ENCODE results near the gene GNA12. TPM values are rescaled to one million over a fixed set of nuclear protein-coding genes. Genes with fewer than 3 reads are reported as not detected.
A peak's percentile ranks its signal among the peaks of the same experiment; 100 is the strongest.
"Not testable (repeated sequence)": the region's sequence is repeated elsewhere in the genome, so short reads cannot be mapped to it uniquely, and the experiment has no call there.

The GNA12 gene
- total RNA-seq, 2 experiments from 2014 or later, result 19.5 to 22.6 TPM

GRCh38 chr7:2864204-2864985 lies 20.3 kb upstream of the GNA12 start:
- Mint-ChIP-seq H3K4me1 (peaks cover 34% of the 10 kb centered on the region), H3K4me3 (peak overlapping the region; percentile 66), H3K27ac (peak overlapping the region; percentile 95), H3K9me3 (ENCODE audit: low read depth) (no peaks in the 10 kb centered on the region), H3K36me3 (ENCODE audit: low read depth) (no peaks in the 10 kb centered on the region), H3K27me3 (no peaks in the 10 kb centered on the region)
- ChIA-PET POLR2A (no interaction called here), CTCF (interaction anchor here (0.6 to 3.1 kb wide), 21 partner anchors 11 to 1913 kb away, joined by 3 to 24 read pairs (median 3); no protein-coding TSS in a partner anchor)
- DNase-seq, result no peak
- ATAC-seq, result no peak
- intact Hi-C loops (cut with DNase I, micrococcal nuclease), result loop anchor here (1.0 to 10.0 kb wide), 8 partner anchors 70 to 1032 kb away; partner anchors contain the start of genes CARD11 (in 1 of the 2) and SDK1 (in 1 of the 2)

- Mint-ChIP-seq H3K27me3 (no peaks in the 10 kb centered on the region), H3K4me1 (peaks cover 28% of the 10 kb centered on the region)
- intact Hi-C loops (cut with DNase I, micrococcal nuclease), result loop anchor here (1.0 to 10.0 kb wide), 10 partner anchors 19 to 1033 kb away; partner anchors contain the start of genes CARD11 (in 2 of the 2), GNA12 (in 1 of the 2) and SDK1 (in 1 of the 2)
These were observed 19.5 kb upstream of the GNA12 start for GRCh38 chr7:2863461-2864066.

DNA sequence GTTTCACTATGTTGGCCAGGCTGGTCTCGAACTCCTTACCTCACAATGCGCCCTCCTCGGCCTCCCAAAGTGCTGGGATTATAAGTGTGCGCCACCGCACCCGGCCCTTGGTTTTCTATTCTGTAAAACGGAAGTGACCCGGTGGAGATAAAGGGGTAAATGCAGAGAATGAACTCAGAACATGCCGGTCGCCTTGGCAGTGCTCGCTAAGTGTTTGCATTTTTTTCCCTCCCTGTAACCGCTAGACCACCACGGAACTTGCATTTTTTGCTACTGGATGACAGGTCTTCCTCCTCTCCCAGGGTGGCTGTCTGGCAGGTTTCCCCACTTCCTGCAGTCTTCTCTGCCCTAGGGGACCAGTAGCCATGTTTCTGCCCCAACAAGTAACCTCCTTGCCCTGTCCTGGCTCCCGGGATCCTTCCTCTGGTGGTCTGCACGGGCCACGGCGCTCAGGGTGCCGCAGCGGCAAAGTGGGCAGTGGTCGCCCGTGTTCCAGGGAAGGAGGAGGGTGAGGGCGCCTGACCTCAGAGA lies 18.8 kb upstream of the GNA12 start:
- H3K4me1 Mint-ChIP-seq, result peaks cover 28% of the 10 kb centered on the region
- no peaks in the 10 kb centered on the region for H3K9me3 Mint-ChIP-seq (ENCODE audit: low read depth)
- H3K36me3 Mint-ChIP-seq (ENCODE audit: low read depth), result no peaks in the 10 kb centered on the region
- H3K27me3 Mint-ChIP-seq, result no peaks in the 10 kb centered on the region
- no peak for ATAC-seq
- CTCF ChIA-PET, result interaction anchor here (0.5 kb wide), 1 partner anchor 34 kb away, joined by 3 read pairs; no protein-coding TSS in a partner anchor
- H3K4me3 Mint-ChIP-seq, result peak overlapping the region; percentile 66
- peak overlapping the region; percentile 95 for H3K27ac Mint-ChIP-seq
- no peak for DNase-seq
- intact Hi-C loops (cut with DNase I, micrococcal nuclease), result loop anchor here (1.0 to 10.0 kb wide), 6 partner anchors 19 to 812 kb away; partner anchors contain the start of genes CARD11 (in 2 of the 2) and GNA12 (in 1 of the 2)
- POLR2A ChIA-PET, result no interaction called here

More at GRCh38 chr7:2863461-2864066, 19.5 kb upstream of the GNA12 start:
- ChIA-PET CTCF (interaction anchor here (0.6 to 3.1 kb wide), 8 partner anchors 19 to 439 kb away, joined by 3 to 24 read pairs (median 4); no protein-coding TSS in a partner anchor), POLR2A (no interaction called here)
- H3K27ac Mint-ChIP-seq, result peak overlapping the region; percentile 95
- no peaks in the 10 kb centered on the region for H3K9me3 Mint-ChIP-seq (ENCODE audit: low read depth)
- H3K36me3 Mint-ChIP-seq (ENCODE audit: low read depth), result no peaks in the 10 kb centered on the region
- peak; percentile 88 for DNase-seq
- H3K4me3 Mint-ChIP-seq, result peak overlapping the region; percentile 66
- ATAC-seq, result peak; percentile 98

GRCh38 chr7:2861509-2861908 lies 17.4 kb upstream of the GNA12 start:
- CTCF ChIA-PET, result interaction anchor here (0.6 to 0.7 kb wide), 2 partner anchors 10 to 216 kb away, joined by 5 read pairs; no protein-coding TSS in a partner anchor
- Mint-ChIP-seq H3K4me3 (no peak overlapping the region), H3K4me1 (peaks cover 28% of the 10 kb centered on the region), H3K27ac (no peak overlapping the region), H3K9me3 (ENCODE audit: low read depth) (no peaks in the 10 kb centered on the region), H3K36me3 (ENCODE audit: low read depth) (no peaks in the 10 kb centered on the region), H3K27me3 (no peaks in the 10 kb centered on the region)
- POLR2A ChIA-PET, result no interaction called here
- ATAC-seq (no peak), DNase-seq (no peak)
- intact Hi-C loops (cut with DNase I, micrococcal nuclease), result loop anchor here in 1 of 2 experiments (5.0 to 10.0 kb wide), 4 partner anchors 93 to 813 kb away; partner anchors contain the start of gene CARD11

DNA sequence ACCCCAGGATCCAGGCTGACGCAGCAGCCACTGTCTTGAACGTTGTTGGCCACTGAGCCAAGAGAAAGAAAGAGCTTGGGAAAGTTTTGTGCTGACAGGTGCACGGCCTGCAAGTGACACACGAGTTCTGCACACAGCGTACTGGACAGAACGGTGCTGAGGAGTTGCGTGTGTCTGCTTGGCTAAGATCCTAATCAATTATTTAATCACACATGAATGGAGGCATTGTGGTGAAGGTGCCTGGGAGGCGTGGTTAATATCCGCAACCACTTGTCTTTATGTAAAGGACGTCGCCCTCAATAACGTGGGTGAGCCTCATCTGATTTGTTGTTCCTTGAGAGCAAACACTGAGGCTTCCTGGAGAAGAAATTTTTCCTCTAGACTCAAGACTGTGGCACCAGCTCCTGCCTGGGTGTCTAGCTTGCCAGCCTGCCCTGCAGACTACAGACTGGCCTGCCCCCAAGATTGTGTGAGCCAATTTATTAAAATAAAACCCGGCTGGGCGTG lies 16.6 kb upstream of the GNA12 start:
- POLR2A ChIA-PET, result no interaction called here

GRCh38 chr7:2859952-2860351 lies 15.8 kb upstream of the GNA12 start:
- intact Hi-C loops (cut with DNase I, micrococcal nuclease), result loop anchor here in 1 of 2 experiments (5.0 to 10.0 kb wide), 4 partner anchors 95 to 815 kb away; partner anchors contain the start of gene CARD11
- Mint-ChIP-seq H3K27me3 (no peaks in the 10 kb centered on the region), H3K9me3 (ENCODE audit: low read depth) (no peaks in the 10 kb centered on the region), H3K4me1 (peaks cover 26% of the 10 kb centered on the region), H3K36me3 (ENCODE audit: low read depth) (no peaks in the 10 kb centered on the region), H3K27ac (no peak overlapping the region), H3K4me3 (no peak overlapping the region)
- CTCF ChIA-PET, result interaction anchor here (1.0 kb wide), 1 partner anchor 27 kb away, joined by 3 read pairs; no protein-coding TSS in a partner anchor
- DNase-seq (no peak), ATAC-seq (no peak)
- POLR2A ChIA-PET, result no interaction called here

More for the DNA sequence above, 16.6 kb upstream of the GNA12 start:
- ATAC-seq, result no peak
- no peaks in the 10 kb centered on the region for H3K27me3 Mint-ChIP-seq
- H3K4me3 Mint-ChIP-seq, result no peak overlapping the region
- intact Hi-C loops (cut with DNase I, micrococcal nuclease), result loop anchor here in 1 of 2 experiments (5.0 to 10.0 kb wide), 4 partner anchors 94 to 814 kb away; partner anchors contain the start of gene CARD11
- no peaks in the 10 kb centered on the region for H3K9me3 Mint-ChIP-seq (ENCODE audit: low read depth)
- CTCF ChIA-PET, result interaction anchor here (0.7 to 1.0 kb wide), 2 partner anchors 26 to 217 kb away, joined by 3 to 5 read pairs; no protein-coding TSS in a partner anchor
- no peak overlapping the region for H3K27ac Mint-ChIP-seq
- peaks cover 28% of the 10 kb centered on the region for H3K4me1 Mint-ChIP-seq
- H3K36me3 Mint-ChIP-seq (ENCODE audit: low read depth), result no peaks in the 10 kb centered on the region
- no peak for DNase-seq

- Mint-ChIP-seq H3K4me1 (peaks cover 13% of the 10 kb centered on the region), H3K36me3 (ENCODE audit: low read depth) (no peaks in the 10 kb centered on the region), H3K4me3 (no peak overlapping the region), H3K27ac (no peak overlapping the region), H3K9me3 (ENCODE audit: low read depth) (no peaks in the 10 kb centered on the region), H3K27me3 (no peaks in the 10 kb centered on the region)
- DNase-seq (no peak), ATAC-seq (no peak)
- ChIA-PET CTCF (interaction anchor here (0.7 kb wide), 1 partner anchor 65 kb away, joined by 3 read pairs; no protein-coding TSS in a partner anchor), POLR2A (no interaction called here)
- intact Hi-C loops (cut with DNase I, micrococcal nuclease), result no loop called here
These were observed 14.5 kb upstream of the GNA12 start for GRCh38 chr7:2858621-2859020.

DNA sequence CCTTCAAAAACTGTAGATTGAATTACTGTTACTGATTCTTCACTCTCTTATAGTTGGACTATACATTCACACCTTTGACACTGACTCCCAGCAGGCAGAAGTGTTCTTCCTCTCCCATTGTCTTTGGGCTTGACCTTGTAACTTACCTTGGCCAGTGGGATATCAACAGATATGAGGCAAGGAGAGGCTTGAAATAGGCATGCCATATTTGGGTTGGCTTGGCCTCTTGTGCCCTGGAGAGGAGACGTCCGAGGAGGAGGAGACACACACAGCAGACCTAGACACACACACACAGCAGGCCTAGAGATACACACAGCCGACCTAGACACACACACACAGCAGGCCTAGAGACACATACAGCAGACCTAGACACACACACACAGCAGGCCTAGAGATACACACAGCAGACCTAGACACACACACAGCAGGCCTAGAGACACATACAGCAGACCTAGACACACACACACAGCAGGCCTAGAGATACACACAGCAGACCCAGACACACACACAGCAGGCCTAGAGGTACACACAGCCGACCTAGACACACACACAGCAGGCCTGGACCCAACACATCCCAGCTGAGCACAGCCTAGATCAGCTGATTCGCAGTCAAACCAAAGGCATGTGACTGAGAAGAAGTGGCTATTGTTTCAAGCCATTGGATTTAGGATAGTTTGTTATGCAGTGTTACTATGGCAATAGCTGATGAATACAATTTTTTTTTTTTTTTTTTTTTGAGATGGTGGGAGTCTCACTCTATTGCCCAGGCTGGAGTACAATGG lies 12.5 kb upstream of the GNA12 start:
- Mint-ChIP-seq H3K4me3 (no peak overlapping the region), H3K4me1 (peaks cover 3% of the 10 kb centered on the region), H3K36me3 (ENCODE audit: low read depth) (no peaks in the 10 kb centered on the region), H3K27ac (no peak overlapping the region), H3K27me3 (no peaks in the 10 kb centered on the region), H3K9me3 (ENCODE audit: low read depth) (no peaks in the 10 kb centered on the region)
- POLR2A ChIA-PET, result interaction anchor here (0.6 kb wide), 1 partner anchor 42 kb away, joined by 4 read pairs; no protein-coding TSS in a partner anchor
- DNase-seq (no peak), ATAC-seq (no peak)
- CTCF ChIA-PET, result interaction anchor here (0.5 to 1.1 kb wide), 2 partner anchors 20 to 810 kb away, joined by 3 read pairs; no protein-coding TSS in a partner anchor
- intact Hi-C loops (cut with DNase I, micrococcal nuclease), result no loop called here

- intact Hi-C loops (cut with DNase I, micrococcal nuclease), result no loop called here
- no peak for DNase-seq
- POLR2A ChIA-PET, result no interaction called here
- H3K36me3 Mint-ChIP-seq (ENCODE audit: low read depth), result no peaks in the 10 kb centered on the region
- H3K4me3 Mint-ChIP-seq, result no peak overlapping the region
- ATAC-seq, result no peak
- no peaks in the 10 kb centered on the region for H3K9me3 Mint-ChIP-seq (ENCODE audit: low read depth)
- H3K4me1 Mint-ChIP-seq, result peaks cover 3% of the 10 kb centered on the region
- H3K27ac Mint-ChIP-seq, result no peak overlapping the region
- CTCF ChIA-PET, result interaction anchor here (0.7 to 0.8 kb wide), 2 partner anchors 97 to 289 kb away, joined by 3 to 4 read pairs; no protein-coding TSS in a partner anchor
- H3K27me3 Mint-ChIP-seq, result no peaks in the 10 kb centered on the region
These were observed 11.3 kb upstream of the GNA12 start for GRCh38 chr7:2855386-2855785.

- H3K27ac Mint-ChIP-seq; intact Hi-C loops (cut with DNase I, micrococcal nuclease); H3K9me3 Mint-ChIP-seq (ENCODE audit: low read depth); POLR2A ChIA-PET; H3K4me1 Mint-ChIP-seq; H3K36me3 Mint-ChIP-seq (ENCODE audit: low read depth); DNase-seq; ATAC-seq; H3K4me3 Mint-ChIP-seq; H3K27me3 Mint-ChIP-seq: not testable (repeated sequence)
- CTCF ChIA-PET, result interaction anchor here (0.6 to 1.4 kb wide), 2 partner anchors 11 to 143 kb away, joined by 3 to 5 read pairs; no protein-coding TSS in a partner anchor
These were observed 9.4 kb upstream of the GNA12 start for GRCh38 chr7:2853552-2853951.

All from activated CD4-positive, alpha-beta T cell treated with anti-CD3 and anti-CD28 coated beads for 36 hours (primary cell).